ENCODE measurements around the gene VAMP2.

GRCh38 chr17:8149419-8150193 lies 13.1 kb downstream of the VAMP2 start:
- TF ChIP-seq ETV5 (CRISPR knock-in tag; IDR thresholded peaks at IDR 0.05; ENCODE audit: low read depth), result no peak
- no peak for TF ChIP-seq YY1 (IDR thresholded peaks at IDR 0.05; ENCODE audit: borderline replicate concordance in 1 of 3, control insufficient read depth in 1 of 3, extremely low read depth in 1 of 3, insufficient read depth in 3 of 3, insufficient read length in 1 of 3, insufficient replicate concordance in 2 of 3, low read depth in 1 of 3, low read length in 2 of 3)
- no peak for TF ChIP-seq CUX1 (CRISPR knock-in tag; IDR thresholded peaks at IDR 0.05)
- no peak for TF ChIP-seq ZC3H8 (IDR thresholded peaks at IDR 0.05)
- no peak for TF ChIP-seq NFIC (IDR thresholded peaks at IDR 0.05)
- TF ChIP-seq SETDB1 (IDR thresholded peaks at IDR 0.05; ENCODE audit: low read length), result no peak
- no peak for TF ChIP-seq MTF1 (CRISPR knock-in tag; IDR thresholded peaks at IDR 0.05; ENCODE audit: borderline replicate concordance)
